T-helper 1 cell treated with Interleukin-12 subunit alpha and Interleukin-12 subunit beta and Interleukin-4 antibody, amounts not matched to agents 30 ng/mL and 1 ng/mL, for 36 hours (primary cell): ENCODE data around the gene SORCS1. TPM values are rescaled to one million over a fixed set of nuclear protein-coding genes. Genes with fewer than 3 reads are reported as not detected.

ENCODE experiments used
- intact Hi-C: fragments of 100-400 bp; cut with micrococcal nuclease; formaldehyde crosslinking; loops from one replicate; pipeline ENCODE4 v1.15.1; 2024
- total RNA-seq: library from RNA; stranded (reverse); gene quantifications from 2 replicates; pipeline ENCODE4 v1.2.3, GENCODE V29; 2022

The SORCS1 gene
- total RNA-seq, 1 donor from 2014 or later = not detected

DNA sequence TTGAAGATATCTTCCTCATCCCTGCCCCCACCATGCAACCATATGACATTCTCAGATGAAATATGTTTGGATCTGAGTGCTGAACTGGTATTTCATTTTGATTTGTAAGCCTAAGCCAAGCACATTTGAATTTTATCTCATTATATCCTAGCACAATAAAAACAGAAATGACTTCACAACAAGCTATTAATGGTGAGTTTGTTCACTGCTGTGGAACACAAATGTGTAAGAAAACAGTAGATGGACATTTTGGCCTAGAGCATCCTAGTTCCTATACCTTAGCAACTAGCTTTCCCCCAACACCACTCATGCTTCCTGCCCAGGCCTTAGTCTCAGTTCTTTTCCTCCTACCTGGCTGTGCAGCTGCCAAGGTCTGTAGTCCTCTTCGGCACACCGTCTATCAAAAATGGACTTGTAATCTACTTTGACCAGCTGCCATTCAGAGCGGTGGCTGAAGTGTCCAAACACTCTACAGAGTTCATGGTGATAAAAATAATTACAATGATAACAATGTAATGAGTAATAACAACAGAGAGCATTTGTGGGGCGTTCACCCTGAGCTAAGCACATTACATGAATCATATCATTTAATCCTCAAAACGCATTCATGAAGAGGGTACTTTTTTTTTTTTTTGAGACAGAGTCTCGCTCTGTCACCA lies 491.9 kb downstream of the SORCS1 start:
- intact Hi-C loops = no loop called here

GRCh38 chr10:106661767-106662140 lies 502.8 kb downstream of the SORCS1 start:
- intact Hi-C loops = no loop called here

- intact Hi-C loops = no loop called here
These were observed 503.3 kb downstream of the SORCS1 start for GRCh38 chr10:106661133-106661766.

DNA sequence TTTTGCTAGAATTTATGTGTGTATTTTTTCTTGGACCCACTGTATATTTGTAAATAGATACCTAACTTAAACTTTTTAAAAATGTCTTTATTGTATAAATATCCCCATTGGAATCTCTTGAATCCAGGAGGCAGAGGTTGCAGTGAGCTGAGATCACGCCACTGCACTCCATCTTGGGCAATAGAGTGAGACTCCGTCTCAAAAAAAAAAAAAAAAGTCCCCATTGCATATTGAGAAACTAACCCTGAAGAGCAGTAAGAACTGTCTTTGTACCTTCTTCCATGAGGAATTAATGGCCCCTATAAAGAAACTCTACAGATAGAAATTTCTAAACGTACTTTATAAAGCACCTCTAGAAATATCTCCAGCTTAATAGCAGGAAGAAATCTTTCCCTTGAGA lies 504.0 kb downstream of the SORCS1 start:
- intact Hi-C loops = no loop called here

- intact Hi-C loops = no loop called here
These were observed 508.9 kb downstream of the SORCS1 start for GRCh38 chr10:106655636-106656035.

DNA sequence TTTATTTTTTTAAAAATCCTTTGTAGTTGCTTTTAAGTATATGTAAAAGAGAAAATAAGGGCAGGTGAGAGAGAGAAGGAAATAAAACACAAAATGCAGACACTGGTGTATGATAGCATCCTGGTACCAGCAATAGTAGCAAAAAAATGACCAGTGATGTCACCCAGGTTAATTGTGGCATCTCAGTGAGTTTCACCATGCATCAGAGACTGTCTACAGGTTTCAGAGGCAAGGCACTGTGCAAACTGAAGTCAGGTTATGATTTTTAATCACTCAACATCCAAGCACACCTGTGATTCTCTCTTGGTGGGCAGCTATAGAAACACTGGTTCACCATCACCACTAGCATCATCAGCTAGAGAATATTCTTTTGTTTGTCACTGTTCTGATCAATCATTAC lies 509.3 kb downstream of the SORCS1 start:
- intact Hi-C loops = no loop called here

GRCh38 chr10:106652279-106652678 lies 512.2 kb downstream of the SORCS1 start:
- intact Hi-C loops = no loop called here

GRCh38 chr10:106648534-106649481 lies 515.7 kb downstream of the SORCS1 start:
- intact Hi-C loops = no loop called here

DNA sequence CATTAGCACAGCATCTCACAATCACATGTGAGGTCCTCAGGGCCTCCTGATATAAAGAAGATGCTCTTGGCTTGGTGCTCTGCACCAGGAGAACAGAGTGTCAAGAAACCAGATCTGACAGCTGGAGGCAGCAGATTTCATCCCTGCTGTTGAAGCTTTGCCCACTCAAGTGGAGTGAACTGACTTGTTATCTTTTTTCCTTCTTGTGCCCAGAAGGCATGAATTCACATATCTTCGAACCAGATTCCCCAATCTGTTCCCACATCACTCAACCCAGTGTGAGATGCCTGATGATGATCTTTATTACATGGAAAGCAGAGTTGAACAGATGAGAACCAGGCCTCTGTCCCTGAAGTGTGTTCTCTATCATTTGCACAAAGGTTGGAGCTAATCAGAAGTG lies 521.0 kb downstream of the SORCS1 start:
- intact Hi-C loops = no loop called here

DNA sequence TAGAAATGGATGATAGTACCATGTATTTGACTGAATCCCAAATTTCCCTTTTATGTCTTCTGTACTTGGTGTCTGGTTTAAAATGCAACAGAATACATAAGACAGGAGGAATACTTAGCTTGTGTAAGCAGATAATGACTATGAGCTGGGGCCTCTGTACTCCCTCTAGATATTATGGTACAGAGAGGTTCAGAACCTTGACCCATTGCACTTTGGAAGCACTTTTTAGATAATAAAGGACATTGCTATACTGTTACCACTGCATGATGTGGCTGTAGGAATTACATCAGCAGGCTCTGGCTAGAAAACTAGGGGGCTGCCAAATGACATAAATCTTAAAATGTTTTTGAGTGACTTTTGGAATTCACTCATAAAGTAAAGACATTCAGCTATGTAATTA lies 526.6 kb downstream of the SORCS1 start:
- intact Hi-C loops = no loop called here

GRCh38 chr10:106636766-106637491 lies 527.6 kb downstream of the SORCS1 start:
- intact Hi-C loops = no loop called here

- intact Hi-C loops = no loop called here
These were observed 528.6 kb downstream of the SORCS1 start for GRCh38 chr10:106635947-106636346.

DNA sequence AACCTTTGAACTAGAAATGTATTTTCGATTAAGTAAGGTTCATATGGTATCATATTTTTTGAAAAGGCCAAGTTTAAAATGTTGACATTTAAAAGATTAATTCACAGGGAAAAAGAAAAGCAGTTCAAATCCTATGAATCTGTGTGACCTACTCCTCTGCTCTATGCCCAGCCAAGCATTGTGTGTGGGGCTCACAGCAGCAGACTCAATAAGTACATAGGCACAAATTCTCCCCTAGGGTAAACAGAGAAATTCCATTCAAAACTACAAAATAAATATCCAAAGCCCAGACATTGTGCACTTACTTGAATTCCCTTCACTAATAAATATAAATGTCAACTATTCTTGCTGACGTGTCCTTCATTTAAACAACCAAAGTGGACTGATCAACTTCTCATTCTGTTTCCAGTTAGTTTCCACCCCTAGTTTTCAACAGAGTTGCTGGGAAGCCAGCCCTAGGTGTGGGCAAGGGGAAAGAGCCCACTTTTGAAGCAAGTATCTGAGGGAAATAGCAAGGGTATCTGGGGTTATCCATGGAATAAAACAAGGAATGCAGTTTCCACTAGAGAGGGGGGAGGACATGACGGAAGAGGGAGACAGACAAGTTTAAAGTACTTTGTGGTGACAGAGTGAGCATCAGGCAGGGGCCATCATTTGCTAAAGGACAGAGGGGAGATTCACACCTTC lies 533.3 kb downstream of the SORCS1 start:
- intact Hi-C loops = no loop called here

DNA sequence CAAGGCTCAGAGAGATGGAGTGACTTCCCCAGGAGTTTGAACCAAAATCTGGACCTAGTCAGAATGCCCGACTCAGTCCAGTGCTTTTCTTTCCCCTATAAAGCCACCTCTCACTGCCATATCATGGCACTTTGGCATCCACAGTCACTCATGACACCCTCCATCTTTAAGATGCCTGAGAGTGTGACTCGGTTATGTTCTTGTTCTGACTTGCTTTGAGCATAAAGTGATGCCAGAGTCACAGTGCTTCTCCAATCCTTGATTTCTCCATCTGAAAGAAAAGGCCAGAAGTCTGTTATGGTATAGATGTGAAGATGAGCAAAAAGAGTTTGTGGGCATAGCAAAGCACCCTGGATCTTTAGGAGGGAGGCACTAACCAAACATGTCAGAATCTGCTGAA lies 538.1 kb downstream of the SORCS1 start:
- intact Hi-C loops = no loop called here

DNA sequence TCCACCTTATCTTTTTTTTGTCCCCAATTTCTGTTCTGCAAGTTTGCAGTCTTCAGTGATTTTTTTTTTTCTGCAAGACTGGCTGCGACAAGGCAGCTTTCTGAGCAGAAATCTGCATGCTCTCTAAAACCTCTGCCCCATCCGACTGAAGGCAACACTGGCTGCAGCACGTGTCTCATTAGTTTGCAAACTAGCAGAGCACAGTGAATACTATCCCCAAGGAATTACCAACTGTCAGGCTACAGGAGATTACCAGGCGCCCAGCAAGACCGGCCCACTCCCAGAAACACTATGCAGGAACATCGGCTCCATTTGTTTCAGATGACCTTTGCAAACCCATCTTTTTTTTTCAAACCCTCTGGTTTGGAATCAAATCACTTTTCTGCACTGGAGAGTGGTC lies 538.8 kb downstream of the SORCS1 start:
- intact Hi-C loops = no loop called here

- intact Hi-C loops = no loop called here
These were observed 545.2 kb downstream of the SORCS1 start for GRCh38 chr10:106619346-106619745.

GRCh38 chr10:106618646-106619045 lies 545.9 kb downstream of the SORCS1 start:
- intact Hi-C loops = no loop called here

DNA sequence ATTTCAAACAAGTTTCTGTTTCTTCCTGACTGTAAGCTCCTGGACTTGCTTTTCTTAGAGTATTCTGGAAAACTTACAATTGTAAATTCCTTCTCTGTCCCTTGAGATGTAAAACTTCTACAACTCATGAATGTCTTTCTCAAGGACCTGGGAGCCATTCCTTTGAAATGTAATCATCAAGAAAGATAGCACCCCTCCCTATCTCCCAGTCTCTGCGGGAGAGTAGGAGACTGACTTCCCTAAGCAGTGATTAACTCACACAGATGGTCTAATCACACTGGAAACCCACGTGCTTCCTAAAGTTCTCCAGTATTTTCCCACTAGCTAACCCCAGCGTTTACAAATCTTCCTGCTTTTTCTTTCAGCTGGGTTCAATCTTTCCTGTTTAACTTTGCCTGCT lies 549.4 kb downstream of the SORCS1 start:
- intact Hi-C loops = no loop called here

- intact Hi-C loops = no loop called here
These were observed 550.2 kb downstream of the SORCS1 start for GRCh38 chr10:106614293-106614692.

DNA sequence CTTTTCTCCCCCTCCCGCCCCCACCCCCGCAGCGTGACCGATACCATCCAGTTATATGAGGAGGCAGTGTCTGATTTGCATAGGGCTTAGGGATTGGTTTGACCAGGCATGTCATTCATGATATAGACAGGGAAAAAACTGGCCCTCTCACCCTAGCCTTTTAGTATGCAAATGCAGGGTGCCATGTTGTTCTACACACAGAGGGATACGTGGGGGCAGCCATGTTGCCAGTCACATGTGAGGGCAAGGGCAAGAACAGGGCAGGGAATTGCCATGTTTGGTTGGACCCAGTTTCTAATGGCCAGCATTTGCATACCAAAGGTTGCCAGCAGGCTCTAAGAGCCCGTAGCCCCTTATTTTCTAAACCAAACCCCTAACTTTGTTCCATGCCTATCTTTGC lies 552.1 kb downstream of the SORCS1 start:
- intact Hi-C loops = no loop called here
